Epithelial cell of proximal tubule (primary cell): Measurements from ENCODE around the gene ADAD2. TPM values are rescaled to one million over a fixed set of nuclear protein-coding genes. Genes with fewer than 3 reads are reported as not detected.

ENCODE experiments used
- DNase-seq: peaks from one replicate; pipeline ENCODE4 v3.0.0-alpha.2; 2011; ENCODE audit warnings: low read depth
- H3K4me3 ChIP-seq: 2 replicates; pipeline ENCODE4 v1.5.1; 2011; ENCODE audit warnings: low read depth, mild to moderate bottlenecking, low read length
- CTCF ChIP-seq: conservative IDR thresholded peaks from 2 replicates; pipeline ENCODE4 v1.5.1; 2012; ENCODE audit warnings: low read depth, mild to moderate bottlenecking, low read length
- total RNA-seq: library from RNA; depleted of rRNA; stranded (reverse); fragments of >200 nt; gene quantifications from 2 replicates; pipeline ENCODE4 v1.2.3, GENCODE V29; 2015

ADAD2 gene
- total RNA-seq, 1 donor from 2014 or later: not detected

- peak; percentile 29 for DNase-seq
- peak within 1 kb of the TSS; percentile 100 for H3K4me3 ChIP-seq
- TF ChIP-seq CTCF: peak; percentile 95
Observed at GRCh38 chr16:84186685-84187437, 4.1 kb upstream of the ADAD2 start, which contains the start of gene TAF1C. TAF1C (minus strand) TSS chr16:84187057; CDS start chr16:84184988, 2,069 bp downstream.

- no peak for TF ChIP-seq CTCF
- no peak for DNase-seq
Observed at GRCh38 chr16:84191466-84191865, 509 bp downstream of the ADAD2 start.

GRCh38 chr16:84193480-84193879 lies 2.5 kb downstream of the ADAD2 start:
- no peak for TF ChIP-seq CTCF
- no peak overlapping the region for H3K4me3 ChIP-seq
- DNase-seq: no peak

More at GRCh38 chr16:84191466-84191865, 509 bp downstream of the ADAD2 start:
- H3K4me3 ChIP-seq: no peak overlapping the region

- TF ChIP-seq CTCF: no peak
- no peak for DNase-seq
- no peak overlapping the region for H3K4me3 ChIP-seq
Observed at GRCh38 chr16:84194018-84194417, 3.1 kb downstream of the ADAD2 start.

GRCh38 chr16:84194470-84195200 lies 3.7 kb downstream of the ADAD2 start:
- no peak for DNase-seq
- H3K4me3 ChIP-seq: no peak overlapping the region
- TF ChIP-seq CTCF: no peak

GRCh38 chr16:84195201-84196093 lies 4.5 kb downstream of the ADAD2 start:
- H3K4me3 ChIP-seq: no peak overlapping the region
- no peak for DNase-seq
- TF ChIP-seq CTCF: no peak
